Right atrium auricular region (tissue), 2 donors: Measurements from ENCODE around the gene GARNL3. TPM values are rescaled to one million over a fixed set of nuclear protein-coding genes. Genes with fewer than 3 reads are reported as not detected.

Source experiments
- DNase-seq: peaks from one replicate; pipeline ENCODE4 v3.0.0-alpha.2; 2019; ENCODE audit warnings: low spot score
- H3K27ac ChIP-seq, 2 donors: fragments of 200-600 bp; sonication (generic); 1 replicate in 1 of 2; 2 replicates in 1 of 2; pipeline ENCODE4 v1.5.1; 2016 to 2019
- H3K27me3 ChIP-seq, 2 donors: fragments of 200-600 bp; sonication (generic); one replicate each; pipeline versions ENCODE4 v1.5.1 to v1.6.0; 2017 to 2019
- H3K36me3 ChIP-seq: fragments of 200-600 bp; sonication (generic); one replicate; pipeline ENCODE4 v1.5.1; 2016
- H3K4me1 ChIP-seq, 2 donors: fragments of 200-600 bp; sonication (generic); one replicate each; pipeline versions ENCODE4 v1.5.1 to v1.6.0; 2017 to 2019
- H3K4me3 ChIP-seq, 2 donors: fragments of 200-600 bp; sonication (generic); 1 replicate in 1 of 2; 2 replicates in 1 of 2; pipeline ENCODE4 v1.5.1; 2017 to 2019; ENCODE audit warnings: mild to moderate bottlenecking in 1 of 2, moderate library complexity in 1 of 2
- H3K9me3 ChIP-seq, 2 donors: fragments of 200-600 bp; sonication (generic); one replicate each; pipeline ENCODE4 v1.5.1; 2019
- CTCF ChIP-seq, 2 donors: fragments of 200-600 bp; sonication (generic); IDR thresholded peaks; one replicate each; pipeline ENCODE4 v1.5.1; 2019; ENCODE audit warnings: antibody characterized with exemption in 2 of 2
- total RNA-seq, 2 donors: library from RNA; depleted of rRNA; stranded (reverse); fragments of >200 nt; gene quantifications; one replicate each; pipeline ENCODE4 v1.1.0, GENCODE V29; 2016

Gene GARNL3
- total RNA-seq, 2 donors from 2014 or later, result 8.9 to 17.7 TPM

DNA sequence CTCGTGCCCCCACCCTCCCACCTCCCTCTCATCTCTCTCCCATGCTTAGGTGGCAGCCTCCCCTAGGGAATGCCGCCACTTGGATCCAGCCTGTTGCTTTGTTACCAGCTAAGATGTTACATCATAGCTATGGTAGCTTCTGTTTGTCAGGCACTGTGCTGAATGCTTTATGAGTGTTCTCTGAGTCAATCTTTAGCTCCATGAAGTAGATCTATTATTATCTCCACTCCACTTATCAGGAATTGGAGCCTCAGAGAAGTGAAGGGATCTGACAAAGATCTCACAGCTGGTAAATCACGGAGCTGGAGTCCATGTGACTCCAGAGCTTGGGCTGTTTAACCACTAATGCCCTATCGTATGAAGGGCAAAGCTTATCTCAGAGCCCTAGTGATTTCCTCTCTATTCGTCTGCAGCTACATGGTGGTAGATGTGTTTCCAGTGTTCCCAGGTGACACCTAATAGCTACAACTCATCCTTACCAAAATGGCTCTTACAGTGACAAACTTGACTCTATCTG, 54.1 kb downstream of the GARNL3 start:
- H3K27me3 ChIP-seq, result no peaks in the 10 kb centered on the region
- no peak for TF ChIP-seq CTCF (IDR thresholded peaks at IDR 0.05)
- H3K4me1 ChIP-seq, result peaks cover 0 to 26% of the 10 kb centered on the region in 2 donors
- H3K36me3 ChIP-seq, result no peaks in the 10 kb centered on the region
- peak overlapping the region; percentile 51 to 55 for H3K27ac ChIP-seq
- no peak overlapping the region for H3K4me3 ChIP-seq
- no peak for DNase-seq
- no peaks in the 10 kb centered on the region for H3K9me3 ChIP-seq

- TF ChIP-seq CTCF (IDR thresholded peaks at IDR 0.05), result no peak
- DNase-seq, result no peak
- no peaks in the 10 kb centered on the region for H3K27me3 ChIP-seq
- peak overlapping the region; percentile 51 to 55 for H3K27ac ChIP-seq
- no peaks in the 10 kb centered on the region for H3K9me3 ChIP-seq
- no peak overlapping the region for H3K4me3 ChIP-seq
- no peaks in the 10 kb centered on the region for H3K36me3 ChIP-seq
- H3K4me1 ChIP-seq, result peaks cover 0 to 26% of the 10 kb centered on the region in 2 donors
These were observed 55.0 kb downstream of the GARNL3 start for GRCh38 chr9:127319366-127320114.

- Histone ChIP-seq H3K4me1 (peaks cover 0 to 26% of the 10 kb centered on the region in 2 donors), H3K9me3 (no peaks in the 10 kb centered on the region), H3K27me3 (no peaks in the 10 kb centered on the region), H3K27ac (no peak overlapping the region), H3K36me3 (no peaks in the 10 kb centered on the region), H3K4me3 (no peak overlapping the region)
- no peak for TF ChIP-seq CTCF (IDR thresholded peaks at IDR 0.05)
- no peak for DNase-seq
These were observed 55.5 kb downstream of the GARNL3 start for GRCh38 chr9:127320115-127320378.

GRCh38 chr9:127323393-127323792, 58.8 kb downstream of the GARNL3 start:
- no peak overlapping the region for H3K27ac ChIP-seq
- no peaks in the 10 kb centered on the region for H3K36me3 ChIP-seq
- peaks cover 0 to 13% of the 10 kb centered on the region in 2 donors for H3K4me1 ChIP-seq
- no peak overlapping the region for H3K4me3 ChIP-seq
- no peak for DNase-seq
- TF ChIP-seq CTCF (IDR thresholded peaks at IDR 0.05), result no peak
- no peaks in the 10 kb centered on the region for H3K27me3 ChIP-seq
- no peaks in the 10 kb centered on the region for H3K9me3 ChIP-seq

GRCh38 chr9:127330501-127330900, 65.9 kb downstream of the GARNL3 start:
- H3K4me3 ChIP-seq, result no peak overlapping the region
- DNase-seq, result no peak
- TF ChIP-seq CTCF (IDR thresholded peaks at IDR 0.05), result no peak
- H3K27me3 ChIP-seq, result no peaks in the 10 kb centered on the region
- H3K27ac ChIP-seq, result no peak overlapping the region
- peaks cover under 1 to 16% of the 10 kb centered on the region in 2 donors for H3K4me1 ChIP-seq
- no peaks in the 10 kb centered on the region for H3K9me3 ChIP-seq
- no peaks in the 10 kb centered on the region for H3K36me3 ChIP-seq
